Astrocyte (in vitro differentiated cells and primary cell): ENCODE results near the gene PKD1. TPM values are rescaled to one million over a fixed set of nuclear protein-coding genes. Genes with fewer than 3 reads are reported as not detected.

Source experiments
- DNase-seq: peaks from one replicate; pipeline ENCODE4 v3.0.0-alpha.2; 2010; ENCODE audit warnings: low read depth
- FAIRE-seq: peaks from 2 replicates; lab custom pipeline; 2011; peaks lifted over from hg19 to GRCh38; lab: Jason Lieb, UNC
- H2AFZ ChIP-seq: 2 replicates; pipeline ENCODE4 v1.6.0; 2012; ENCODE audit warnings: low read depth, low read length, inconsistent platforms
- H3K27ac ChIP-seq: 2 replicates; pipeline ENCODE4 v1.5.1; 2011; ENCODE audit warnings: low read depth, low read length, inconsistent platforms
- H3K27me3 ChIP-seq: 2 replicates; pipeline ENCODE4 v1.6.0; 2011; ENCODE audit warnings: low read length, inconsistent platforms; ENCODE audit not compliant: insufficient read depth
- H3K36me3 ChIP-seq: 2 replicates; pipeline ENCODE4 v1.5.1; 2011; ENCODE audit warnings: low read length, inconsistent platforms; ENCODE audit not compliant: insufficient read depth
- H3K4me1 ChIP-seq: 2 replicates; pipeline ENCODE4 v1.5.1; 2011; ENCODE audit warnings: low read length, inconsistent platforms; ENCODE audit not compliant: insufficient read depth
- H3K4me2 ChIP-seq: 2 replicates; pipeline ENCODE4 v1.6.0; 2012; ENCODE audit warnings: low read length, inconsistent platforms
- H3K4me3 ChIP-seq: 2 replicates; pipeline ENCODE4 v1.5.1; 2011; ENCODE audit warnings: low read depth, mild to moderate bottlenecking, low read length, inconsistent platforms; ENCODE audit not compliant: insufficient read depth
- H3K79me2 ChIP-seq: 2 replicates; pipeline ENCODE4 v1.6.0; 2012; ENCODE audit warnings: mild to moderate bottlenecking, low read length, inconsistent platforms; ENCODE audit not compliant: insufficient read depth
- H3K9ac ChIP-seq: 2 replicates; pipeline ENCODE4 v1.6.0; 2012; ENCODE audit warnings: mild to moderate bottlenecking, low read length, inconsistent platforms
- H3K9me3 ChIP-seq: 2 replicates; pipeline ENCODE4 v1.5.1; 2012; ENCODE audit warnings: low read depth, mild to moderate bottlenecking, low read length, inconsistent platforms; ENCODE audit not compliant: insufficient read depth
- H4K20me1 ChIP-seq: 2 replicates; pipeline ENCODE4 v1.6.0; 2012; ENCODE audit warnings: low read length, inconsistent platforms; ENCODE audit not compliant: insufficient read depth
- H3K27ac Mint-ChIP-seq: one replicate; pipeline ENCODE4 v1.8.0; 2021; ENCODE audit warnings: mild to moderate bottlenecking, mixed read lengths; ENCODE audit not compliant: unreplicated experiment
- H3K27me3 Mint-ChIP-seq: one replicate; pipeline ENCODE4 v1.8.0; 2021; ENCODE audit warnings: low read depth, mixed read lengths; ENCODE audit not compliant: unreplicated experiment
- H3K36me3 Mint-ChIP-seq: one replicate; pipeline ENCODE4 v1.8.0; 2021; ENCODE audit warnings: low read depth, mixed read lengths; ENCODE audit not compliant: unreplicated experiment
- H3K4me1 Mint-ChIP-seq: one replicate; pipeline ENCODE4 v1.8.0; 2021; ENCODE audit warnings: low read depth, mixed read lengths; ENCODE audit not compliant: unreplicated experiment
- H3K4me3 Mint-ChIP-seq: one replicate; pipeline ENCODE4 v1.8.0; 2021; ENCODE audit warnings: mild to moderate bottlenecking, moderate library complexity, mixed read lengths; ENCODE audit not compliant: unreplicated experiment
- H3K9me3 Mint-ChIP-seq: one replicate; pipeline ENCODE4 v1.8.0; 2021; ENCODE audit warnings: mild to moderate bottlenecking, mixed read lengths; ENCODE audit not compliant: unreplicated experiment
- CTCF ChIP-seq: IDR thresholded peaks from 2 replicates; pipeline ENCODE4 v1.5.1; 2011; ENCODE audit warnings: low read depth, mild to moderate bottlenecking, inconsistent platforms, low read length, moderate library complexity; ENCODE audit not compliant: insufficient read depth
- EZH2 ChIP-seq: IDR thresholded peaks from 2 replicates; pipeline ENCODE4 v1.6.1; 2012; ENCODE audit warnings: mild to moderate bottlenecking, low read length, inconsistent platforms; ENCODE audit not compliant: insufficient read depth
- total RNA-seq: library from RNA; stranded (reverse); gene quantifications from 2 replicates; pipeline ENCODE4 v1.2.1, GENCODE V29; 2021

Gene PKD1
- total RNA-seq, 1 donor from 2014 or later: 112 TPM

GRCh38 chr16:2180461-2180860, 44.8 kb upstream of the PKD1 start:
- Histone ChIP-seq H3K79me2 (no peaks in the 10 kb centered on the region), H3K4me2 (no peak overlapping the region), H3K27ac (no peak overlapping the region), H3K9ac (no peak overlapping the region), H4K20me1 (peaks cover 2% of the 10 kb centered on the region), H3K4me3 (no peak overlapping the region), H3K36me3 (no peaks in the 10 kb centered on the region), H3K9me3 (no peaks in the 10 kb centered on the region), H3K4me1 (no peaks in the 10 kb centered on the region), H3K27me3 (no peaks in the 10 kb centered on the region), H2AFZ (no peak overlapping the region)
- DNase-seq (no peak), FAIRE-seq (no peak)
- no peak overlapping the region for H3K4me3 Mint-ChIP-seq
- H3K4me1 Mint-ChIP-seq: no peaks in the 10 kb centered on the region
- H3K27me3 Mint-ChIP-seq: no peaks in the 10 kb centered on the region
- TF ChIP-seq CTCF: no peak
- TF ChIP-seq EZH2: no peak
- peaks cover 5% of the 10 kb centered on the region for H3K36me3 Mint-ChIP-seq
- H3K9me3 Mint-ChIP-seq: no peaks in the 10 kb centered on the region
- H3K27ac Mint-ChIP-seq: no peak overlapping the region

GRCh38 chr16:2179576-2179975, 43.9 kb upstream of the PKD1 start:
- TF ChIP-seq EZH2 (no peak), CTCF (no peak)
- H3K9ac ChIP-seq: no peak overlapping the region
- no peak overlapping the region for H3K4me3 Mint-ChIP-seq
- FAIRE-seq (no peak), DNase-seq (no peak)
- H3K27me3 Mint-ChIP-seq: no peaks in the 10 kb centered on the region
- peaks cover 11% of the 10 kb centered on the region for H4K20me1 ChIP-seq
- no peaks in the 10 kb centered on the region for H3K79me2 ChIP-seq
- H2AFZ ChIP-seq: no peak overlapping the region
- no peaks in the 10 kb centered on the region for H3K36me3 ChIP-seq
- no peak overlapping the region for H3K27ac ChIP-seq
- no peak overlapping the region for H3K4me2 ChIP-seq
- no peaks in the 10 kb centered on the region for H3K4me1 Mint-ChIP-seq
- H3K27me3 ChIP-seq: no peaks in the 10 kb centered on the region
- no peak overlapping the region for H3K4me3 ChIP-seq
- H3K27ac Mint-ChIP-seq: no peak overlapping the region
- H3K36me3 Mint-ChIP-seq: peaks cover 5% of the 10 kb centered on the region
- no peaks in the 10 kb centered on the region for H3K9me3 Mint-ChIP-seq
- H3K9me3 ChIP-seq: no peaks in the 10 kb centered on the region
- no peaks in the 10 kb centered on the region for H3K4me1 ChIP-seq

GRCh38 chr16:2179107-2179501, 43.4 kb upstream of the PKD1 start:
- no peaks in the 10 kb centered on the region for H3K27me3 Mint-ChIP-seq
- no peak for TF ChIP-seq EZH2
- no peak for TF ChIP-seq CTCF
- Histone ChIP-seq H3K9ac (no peak overlapping the region), H3K27ac (no peak overlapping the region), H3K4me2 (no peak overlapping the region), H3K4me1 (no peaks in the 10 kb centered on the region), H3K27me3 (no peaks in the 10 kb centered on the region), H4K20me1 (peaks cover 12% of the 10 kb centered on the region), H3K36me3 (no peaks in the 10 kb centered on the region), H3K79me2 (no peaks in the 10 kb centered on the region), H3K4me3 (no peak overlapping the region), H2AFZ (no peak overlapping the region), H3K9me3 (no peaks in the 10 kb centered on the region)
- no peaks in the 10 kb centered on the region for H3K4me1 Mint-ChIP-seq
- no peak for DNase-seq
- no peak overlapping the region for H3K27ac Mint-ChIP-seq
- H3K4me3 Mint-ChIP-seq: no peak overlapping the region
- peaks cover 5% of the 10 kb centered on the region for H3K36me3 Mint-ChIP-seq
- no peaks in the 10 kb centered on the region for H3K9me3 Mint-ChIP-seq
- FAIRE-seq: no peak
